WERI-Rb-1 (cell line): ENCODE measurements around the gene PCDHGB4.
A peak's percentile ranks its signal among the peaks of the same experiment; 100 is the strongest.
"Not testable (repeated sequence)": the region's sequence is repeated elsewhere in the genome, so short reads cannot be mapped to it uniquely, and the experiment has no call there.

Source experiments
- DNase-seq: peaks from one replicate; pipeline ENCODE4 v3.0.0-alpha.2; 2020
- H3K27ac ChIP-seq: fragments of 250-450 bp; sonication (Bioruptor Pico); 2 replicates; pipeline ENCODE4 v1.5.1; 2020; ENCODE audit warnings: mild to moderate bottlenecking, moderate library complexity
- H3K27me3 ChIP-seq: fragments of 250-450 bp; sonication (Bioruptor Pico); 2 replicates; pipeline ENCODE4 v1.5.1; 2021; ENCODE audit warnings: mild to moderate bottlenecking, low read depth, moderate library complexity; ENCODE audit not compliant: insufficient read depth, severe bottlenecking
- H3K36me3 ChIP-seq: fragments of 250-450 bp; sonication (Bioruptor Pico); 2 replicates; pipeline ENCODE4 v1.5.1; 2020; ENCODE audit warnings: mild to moderate bottlenecking, moderate library complexity
- H3K4me3 ChIP-seq: 2 replicates; pipeline ENCODE4 v1.5.1; 2011; ENCODE audit warnings: low read depth, mild to moderate bottlenecking, control low read depth, low read length
- H3K9me3 ChIP-seq: fragments of 250-450 bp; sonication (Bioruptor Pico); 2 replicates; pipeline ENCODE4 v1.5.1; 2021; ENCODE audit warnings: mild to moderate bottlenecking, moderate library complexity; ENCODE audit not compliant: severe bottlenecking
- TF ChIP-seq, protein P1 (sequence below): IDR thresholded peaks from 2 replicates; pipeline ENCODE4 v1.5.1; 2011; ENCODE audit warnings: low read depth, mild to moderate bottlenecking, control low read depth, inconsistent platforms, low read length

The PCDHGB4 gene

DNA sequence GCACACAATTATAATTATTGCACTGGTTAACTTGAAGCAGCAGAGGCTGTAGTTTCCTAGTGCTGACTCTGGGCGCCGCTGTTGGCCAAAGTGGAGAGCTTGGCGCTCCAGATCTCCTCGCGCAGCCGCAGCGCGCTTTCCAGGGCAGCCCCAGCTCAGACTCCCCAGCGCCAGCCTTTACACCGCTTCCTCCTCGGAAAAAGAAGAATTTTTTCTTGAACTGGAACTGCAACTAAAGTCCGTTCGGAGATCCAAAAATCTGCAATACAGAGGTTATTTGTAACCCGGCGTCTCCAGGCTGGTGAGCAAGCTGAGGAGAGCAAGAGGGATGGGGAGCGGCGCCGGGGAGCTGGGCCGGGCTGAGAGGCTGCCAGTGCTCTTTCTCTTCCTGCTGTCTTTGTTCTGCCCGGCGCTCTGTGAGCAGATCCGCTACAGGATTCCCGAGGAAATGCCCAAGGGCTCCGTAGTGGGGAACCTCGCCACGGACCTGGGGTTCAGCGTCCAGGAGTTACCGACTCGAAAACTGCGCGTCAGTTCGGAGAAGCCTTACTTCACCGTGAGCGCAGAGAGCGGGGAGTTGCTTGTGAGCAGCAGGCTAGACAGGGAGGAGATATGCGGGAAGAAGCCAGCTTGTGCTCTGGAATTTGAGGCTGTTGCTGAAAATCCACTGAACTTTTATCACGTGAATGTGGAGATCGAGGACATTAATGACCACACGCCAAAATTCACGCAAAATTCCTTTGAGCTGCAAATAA lies at the start of gene PCDHGB4:
PCDHGB4 (plus strand) TSS at position 142 of the 755 bp plus-strand sequence; CDS start at position 329, 187 bp downstream.
- not testable (repeated sequence) for DNase-seq

GRCh38 chr5:141338538-141339306 lies 48.8 kb upstream of the PCDHGB4 start, which contains the start of gene PCDHGA2:
TSS of gene PCDHGA2 (plus strand) at chr5:141338760.
- no peak within 1 kb of the TSS for H3K27ac ChIP-seq
- no peak within 1 kb of the TSS for H3K4me3 ChIP-seq
- no peaks in the 10 kb centered on the region for H3K36me3 ChIP-seq
- H3K9me3 ChIP-seq = peaks cover 14% of the 10 kb centered on the region
- H3K27me3 ChIP-seq = no peaks in the 10 kb centered on the region
- DNase-seq = peak; percentile 25
- TF ChIP-seq, protein P1, sequence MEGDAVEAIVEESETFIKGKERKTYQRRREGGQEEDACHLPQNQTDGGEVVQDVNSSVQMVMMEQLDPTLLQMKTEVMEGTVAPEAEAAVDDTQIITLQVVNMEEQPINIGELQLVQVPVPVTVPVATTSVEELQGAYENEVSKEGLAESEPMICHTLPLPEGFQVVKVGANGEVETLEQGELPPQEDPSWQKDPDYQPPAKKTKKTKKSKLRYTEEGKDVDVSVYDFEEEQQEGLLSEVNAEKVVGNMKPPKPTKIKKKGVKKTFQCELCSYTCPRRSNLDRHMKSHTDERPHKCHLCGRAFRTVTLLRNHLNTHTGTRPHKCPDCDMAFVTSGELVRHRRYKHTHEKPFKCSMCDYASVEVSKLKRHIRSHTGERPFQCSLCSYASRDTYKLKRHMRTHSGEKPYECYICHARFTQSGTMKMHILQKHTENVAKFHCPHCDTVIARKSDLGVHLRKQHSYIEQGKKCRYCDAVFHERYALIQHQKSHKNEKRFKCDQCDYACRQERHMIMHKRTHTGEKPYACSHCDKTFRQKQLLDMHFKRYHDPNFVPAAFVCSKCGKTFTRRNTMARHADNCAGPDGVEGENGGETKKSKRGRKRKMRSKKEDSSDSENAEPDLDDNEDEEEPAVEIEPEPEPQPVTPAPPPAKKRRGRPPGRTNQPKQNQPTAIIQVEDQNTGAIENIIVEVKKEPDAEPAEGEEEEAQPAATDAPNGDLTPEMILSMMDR = peak; percentile 63

More for the DNA sequence above, at the start of gene PCDHGB4:
- H3K4me3 ChIP-seq, H3K36me3 ChIP-seq, H3K27me3 ChIP-seq, H3K27ac ChIP-seq: not testable (repeated sequence)
- peaks cover 11% of the 10 kb centered on the region for H3K9me3 ChIP-seq

GRCh38 chr5:141340781-141341354 lies 46.6 kb upstream of the PCDHGB4 start:
- not testable (repeated sequence) for H3K4me3 ChIP-seq, H3K36me3 ChIP-seq, DNase-seq, H3K27me3 ChIP-seq, H3K27ac ChIP-seq
- peaks cover 23% of the 10 kb centered on the region for H3K9me3 ChIP-seq

- Histone ChIP-seq H3K27me3 (no peaks in the 10 kb centered on the region), H3K4me3 (no peak overlapping the region), H3K9me3 (peaks cover 23% of the 10 kb centered on the region), H3K36me3 (no peaks in the 10 kb centered on the region), H3K27ac (no peak overlapping the region)
- DNase-seq = no peak
- TF ChIP-seq, protein P1 = no peak
Observed at GRCh38 chr5:141342773-141343172, 44.7 kb upstream of the PCDHGB4 start.

- no peaks in the 10 kb centered on the region for H3K36me3 ChIP-seq
- DNase-seq = no peak
- H3K27ac ChIP-seq = no peak within 1 kb of the TSS
- H3K4me3 ChIP-seq = no peak within 1 kb of the TSS
- TF ChIP-seq, protein P1 = peak; percentile 36; the same call in 1 of the 2 replicates
- H3K27me3 ChIP-seq = no peaks in the 10 kb centered on the region
- H3K9me3 ChIP-seq = peaks cover 23% of the 10 kb centered on the region
Observed at GRCh38 chr5:141343242-141343952, 44.1 kb upstream of the PCDHGB4 start, which contains the start of gene PCDHGA3. TSS of gene PCDHGA3 (plus strand) at chr5:141343829. CDS start at chr5:141344034, 205 bp downstream.

- Histone ChIP-seq H3K4me3 (no peak overlapping the region), H3K27me3 (no peaks in the 10 kb centered on the region), H3K9me3 (peaks cover 20% of the 10 kb centered on the region), H3K36me3 (no peaks in the 10 kb centered on the region), H3K27ac (no peak overlapping the region)
- no peak for DNase-seq
- TF ChIP-seq, protein P1 = no peak
Observed at GRCh38 chr5:141343953-141344463, 43.5 kb upstream of the PCDHGB4 start.
